EH (cell line): ENCODE results near the gene NOVA2.

Source experiments
- DNase-seq: peaks from one replicate; pipeline ENCODE4 v3.0.0-alpha.2; 2015; ENCODE audit warnings: low read depth

NOVA2 gene

DNA sequence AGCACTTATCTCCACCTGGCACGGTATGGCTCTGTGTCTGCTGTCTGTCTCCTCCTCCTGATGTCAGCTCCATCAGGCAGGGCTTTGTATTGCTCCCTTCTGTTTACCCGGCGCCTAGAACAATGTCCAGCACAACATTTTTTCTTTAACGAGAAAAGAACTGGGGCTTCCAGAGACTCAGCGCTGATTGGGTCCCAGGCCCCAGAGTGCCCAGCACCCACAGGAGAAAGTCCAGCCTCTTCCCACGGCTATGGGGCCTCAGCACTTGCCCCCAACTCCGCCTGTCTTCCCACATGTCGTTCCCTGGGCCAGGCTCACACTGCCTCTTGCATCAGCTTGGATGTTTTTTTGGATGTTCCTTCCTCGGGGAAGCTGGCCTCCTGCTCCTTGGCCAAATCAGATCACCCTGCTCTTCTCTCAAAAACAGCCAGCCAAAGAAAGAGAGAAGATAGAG, 78.1 kb downstream of the NOVA2 start:
- DNase-seq, result no peak

DNA sequence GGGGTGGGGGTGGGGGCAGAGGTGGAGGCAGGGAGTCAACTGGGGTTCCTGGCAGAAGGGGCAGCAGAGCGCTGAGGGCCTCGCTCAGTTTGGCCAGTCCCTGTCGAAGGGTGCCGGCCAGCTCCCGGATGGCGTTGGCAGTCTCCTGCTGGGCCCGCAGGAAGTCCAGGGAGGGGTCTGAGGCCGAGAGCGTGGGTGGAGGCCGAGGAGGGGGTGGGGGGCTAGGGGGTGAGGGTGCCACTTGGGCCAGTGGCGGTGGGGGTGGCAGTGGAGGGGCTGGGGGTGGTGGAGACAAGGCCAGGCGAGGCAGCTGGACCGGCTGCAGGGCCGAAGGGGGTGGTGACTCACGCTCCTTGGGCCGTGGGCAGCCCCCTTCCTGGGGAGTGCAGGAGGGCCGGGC, 82.8 kb downstream of the NOVA2 start:
- no peak for DNase-seq

DNA sequence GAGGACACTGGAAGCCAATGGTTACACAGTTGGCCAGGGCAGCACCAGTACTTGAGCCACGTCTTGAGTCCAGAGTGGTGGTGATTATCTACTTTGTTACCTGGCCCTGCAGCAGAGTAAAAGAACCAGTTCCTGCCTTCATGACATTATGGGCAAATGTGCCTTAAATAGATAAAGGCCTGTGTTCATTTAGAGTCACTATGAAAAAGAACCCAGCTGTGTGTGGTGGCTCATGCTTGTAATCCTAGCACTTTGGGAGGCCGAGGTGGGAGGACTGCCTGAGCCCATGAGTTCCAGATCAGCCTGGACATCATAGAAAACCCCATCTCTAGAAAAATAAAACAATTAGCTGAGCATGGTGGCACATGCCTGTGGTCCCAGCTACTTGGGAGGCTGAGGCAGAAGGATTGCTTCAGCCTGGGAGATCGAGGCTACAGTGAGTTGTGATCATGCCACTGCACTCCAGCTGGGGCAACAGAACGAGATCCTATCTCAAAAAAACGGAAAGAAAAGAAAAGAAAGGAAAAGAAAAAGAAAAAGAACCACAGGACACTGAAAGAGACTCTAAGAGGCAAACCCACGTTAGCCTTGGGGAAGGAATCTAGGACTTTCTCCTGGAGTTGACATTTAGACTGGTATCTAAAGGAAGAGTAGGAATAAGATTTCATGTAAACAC, 84.3 kb downstream of the NOVA2 start:
- no peak for DNase-seq

DNA sequence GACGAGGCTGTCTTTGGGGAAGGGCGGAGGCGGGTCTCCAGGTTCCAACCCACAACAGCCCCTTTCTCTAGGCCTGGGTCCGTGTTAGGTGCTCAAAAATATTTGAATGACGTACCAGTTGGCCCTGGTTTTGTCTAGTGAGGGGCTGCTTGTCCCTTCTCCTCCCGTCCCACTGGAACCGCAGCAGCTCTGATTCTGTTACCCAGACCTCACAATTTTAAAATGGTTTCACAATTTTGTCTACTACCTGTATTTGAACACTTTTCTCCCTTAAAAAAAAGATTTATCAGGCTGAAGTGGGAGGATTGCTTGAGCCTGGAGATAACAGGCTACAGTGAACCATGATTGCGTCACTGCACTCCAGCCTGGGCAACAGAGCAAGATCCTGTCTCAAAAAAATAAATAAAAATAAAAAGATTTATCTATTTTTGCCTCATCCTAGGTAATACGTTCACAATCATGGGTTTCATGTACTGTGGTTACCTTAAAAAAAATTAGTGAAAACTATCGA, 86.4 kb downstream of the NOVA2 start:
- no peak for DNase-seq

DNA sequence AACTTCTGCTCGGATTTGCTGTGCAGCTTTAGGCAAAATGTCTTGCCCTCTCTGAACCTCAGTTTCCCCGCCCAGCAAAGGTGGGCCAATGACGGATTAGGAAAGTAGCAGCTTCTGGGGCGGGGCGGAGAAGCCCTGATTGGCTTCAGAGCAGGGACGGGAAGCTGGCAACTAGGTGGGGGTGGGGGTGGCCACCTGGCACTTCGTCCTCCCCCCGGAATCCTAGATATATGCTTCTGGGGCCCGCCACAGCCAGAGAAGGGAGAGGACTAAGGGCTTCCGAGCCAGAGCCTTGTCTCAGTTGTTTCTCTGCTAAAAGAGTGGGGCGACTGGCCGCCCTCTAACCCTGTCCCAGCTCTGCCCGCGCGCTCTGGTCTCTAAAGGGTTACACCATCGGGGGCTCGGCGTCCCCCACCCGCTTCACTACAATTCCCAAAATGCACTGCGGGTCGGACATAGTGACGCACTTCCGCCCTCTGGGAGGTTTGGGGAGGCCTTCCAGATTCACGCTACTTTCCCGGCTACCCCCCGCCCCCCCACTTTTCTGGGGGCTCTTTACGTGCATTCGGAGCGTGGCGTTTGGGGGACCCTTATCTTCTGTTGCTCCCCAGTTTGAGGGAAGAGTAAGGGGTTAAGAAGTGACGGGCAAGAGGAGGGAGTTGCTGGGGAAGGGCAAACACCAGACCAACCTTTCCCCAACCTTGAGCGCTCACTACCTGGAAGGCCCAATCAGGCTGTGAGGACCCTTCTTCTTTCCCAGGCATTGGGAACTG, 87.1 kb downstream of the NOVA2 start:
- peak; percentile 93 for DNase-seq

DNA sequence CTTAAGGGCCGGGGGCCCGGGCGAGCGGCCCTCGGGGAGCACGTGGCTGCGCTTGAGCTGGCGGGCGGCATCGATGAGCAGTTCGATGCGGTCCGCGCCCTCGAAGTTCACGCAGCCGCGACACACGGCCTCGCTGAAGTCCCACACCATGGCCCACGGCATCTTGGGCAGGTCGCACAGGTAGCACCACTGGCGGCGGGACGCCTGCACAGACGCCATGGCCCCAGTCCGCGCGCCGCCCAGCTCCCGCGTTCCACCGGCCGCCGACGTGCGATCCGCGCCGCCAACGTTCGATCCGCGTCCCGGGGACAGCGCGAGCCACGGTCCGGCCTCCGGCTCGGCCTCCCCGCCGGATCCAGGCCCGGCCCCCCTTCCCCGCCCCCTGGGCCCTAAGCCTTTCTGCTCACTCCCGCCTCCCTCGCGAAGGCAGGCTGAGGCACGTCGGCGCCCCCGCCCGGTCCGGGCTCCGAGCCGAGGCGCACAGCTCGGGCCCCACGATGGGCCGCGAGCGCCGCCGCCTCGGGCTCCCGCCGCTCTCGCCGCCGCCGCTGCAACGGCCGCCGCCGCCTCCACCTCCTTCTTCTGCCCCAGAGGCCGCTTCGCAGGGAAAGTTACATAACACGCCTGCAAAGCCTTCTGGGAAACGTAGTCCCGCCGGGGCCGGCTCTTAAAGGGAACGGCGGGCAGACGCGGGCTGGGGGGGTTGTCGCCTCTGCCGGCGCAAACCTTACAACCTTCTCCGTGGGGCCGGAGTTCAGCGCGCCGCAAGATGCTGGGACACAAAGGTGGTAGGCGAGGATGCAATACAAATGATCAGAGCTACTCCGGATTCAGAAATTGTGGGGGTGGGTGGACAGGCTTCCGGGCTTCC, 87.9 kb downstream of the NOVA2 start, which contains the start of gene IRF2BP1:
Gene IRF2BP1, minus strand, starts transcription at position 586 of the 871 bp plus-strand sequence. Its CDS starts 367 bp downstream, at position 219.
- peak; percentile 93 for DNase-seq

DNA sequence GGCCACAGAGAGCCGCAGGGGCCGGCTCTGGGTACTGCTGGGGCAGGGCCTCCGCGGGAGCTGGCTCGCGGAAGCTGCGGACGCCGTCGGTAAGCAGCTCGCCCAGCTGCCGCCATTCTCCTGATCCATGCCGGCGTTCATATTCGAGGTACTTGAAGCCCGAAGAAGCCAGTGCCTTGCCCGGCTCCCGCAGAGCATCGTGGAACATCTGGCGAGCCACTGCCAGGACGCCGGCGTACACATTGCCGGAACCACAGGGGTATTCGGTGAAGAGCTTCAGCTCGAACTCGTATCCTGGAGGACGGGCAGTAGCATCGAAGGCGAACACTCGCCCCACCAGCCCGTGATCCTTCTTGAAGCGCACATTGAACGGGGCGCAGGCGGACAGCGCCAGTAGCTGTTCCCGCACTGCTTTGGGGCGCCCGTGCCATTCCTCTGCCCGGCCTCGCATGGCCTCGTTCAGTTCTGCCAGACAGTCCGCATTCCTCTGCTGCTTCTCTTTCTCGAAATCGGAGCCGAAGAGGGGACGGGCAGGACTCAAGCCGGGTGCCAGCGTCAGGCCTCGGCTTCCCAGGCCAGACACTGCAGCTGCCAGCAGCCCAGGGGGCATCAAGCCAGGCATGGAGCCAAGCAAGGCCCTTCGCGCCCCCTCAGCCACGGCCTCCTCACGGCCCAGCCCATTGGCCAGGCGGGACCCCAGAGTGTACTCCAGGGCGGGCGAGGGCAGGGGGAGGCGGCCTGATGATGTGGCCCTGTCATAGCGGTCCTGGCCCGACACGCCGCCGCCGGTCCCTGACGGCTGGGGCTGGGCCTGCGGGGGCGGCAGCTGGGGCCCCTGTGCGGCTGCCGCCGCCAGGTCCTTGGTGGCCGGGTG, 88.7 kb downstream of the NOVA2 start:
- DNase-seq, result no peak

DNA sequence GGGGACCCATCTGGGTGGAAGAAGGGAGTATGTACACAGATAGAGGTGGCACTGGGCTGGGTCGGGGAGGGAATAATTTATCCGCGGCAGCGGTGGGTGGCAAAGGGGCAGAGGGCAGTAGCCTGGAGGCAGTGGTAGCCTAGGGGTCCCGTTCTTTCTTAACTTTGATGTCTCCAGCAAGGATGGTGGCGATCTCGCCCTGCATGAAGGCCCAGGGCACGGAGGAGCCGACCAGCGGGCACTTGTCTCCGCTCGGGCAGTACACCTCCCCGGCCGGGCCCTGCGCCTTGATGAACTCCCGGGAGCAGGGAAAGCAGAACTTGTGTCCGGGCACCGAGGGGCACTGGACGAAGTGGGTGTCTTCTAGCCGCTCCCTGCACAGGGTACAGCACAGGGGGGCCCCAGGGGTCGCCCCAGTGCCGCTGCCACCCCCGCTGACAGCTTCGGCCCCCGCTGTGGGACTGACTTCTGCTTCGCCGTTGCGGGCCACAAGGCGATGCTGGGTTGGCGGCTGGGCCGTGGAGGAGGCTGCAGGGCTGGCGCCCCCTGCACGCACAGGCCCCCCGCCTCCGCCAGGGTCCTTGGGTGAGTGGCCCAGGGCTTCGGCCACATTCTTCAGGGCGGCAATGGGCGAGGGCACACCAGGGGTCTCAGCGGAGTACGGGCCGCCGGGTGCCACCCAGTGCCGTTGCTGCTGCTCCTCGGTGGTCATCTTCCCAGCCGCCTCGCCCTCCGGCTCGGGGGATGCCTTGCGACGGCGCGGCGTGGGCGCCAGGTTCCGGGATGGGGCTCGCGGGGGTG, 89.6 kb downstream of the NOVA2 start:
- DNase-seq, result no peak
